ENCODE measurements around the gene PCDH15.

GRCh38 chr10:53843736-53844362 is 957.2 kb downstream of the PCDH15 start:
- TF ChIP-seq CTCF (IDR thresholded peaks at IDR 0.05) (no peak), POLR2AphosphoS5 (IDR thresholded peaks at IDR 0.05) (no peak)
